CD14-positive monocyte (primary cell): ENCODE measurements around the gene RPP21. TPM values are rescaled to one million over a fixed set of nuclear protein-coding genes. Genes with fewer than 3 reads are reported as not detected.

ENCODE experiments used
- DNase-seq, 3 donors: peaks; one replicate each; pipeline ENCODE4 v3.0.0-alpha.2; 2011 to 2022
- H2AFZ ChIP-seq: 2 replicates; pipeline ENCODE4 v1.6.0; 2012; ENCODE audit warnings: mild to moderate bottlenecking, low read depth, low read length, inconsistent platforms; ENCODE audit not compliant: insufficient read depth, poor library complexity, severe bottlenecking
- H3K27ac ChIP-seq, 2 donors: 1 replicate in 1 of 2; 2 replicates in 1 of 2; pipeline ENCODE4 v1.5.1; 2012 to 2013; ENCODE audit warnings: low read length in 2 of 2, control low read depth in 1 of 2, inconsistent platforms in 1 of 2, low read depth in 1 of 2, mild to moderate bottlenecking in 1 of 2
- H3K27me3 ChIP-seq, 2 donors: one replicate each; pipeline versions ENCODE4 v1.6.0 to v1.6.1; 2011 to 2013; ENCODE audit warnings: low read length in 2 of 2; ENCODE audit not compliant: control insufficient read depth in 2 of 2, insufficient read depth in 2 of 2
- H3K36me3 ChIP-seq, 2 donors: replicated peaks in 1 of 2; 1 replicate in 1 of 2; 2 replicates in 1 of 2; pipeline versions ENCODE4 v1.5.1 to v1.6.1; 2012 to 2013; ENCODE audit warnings: low read length in 2 of 2, control low read depth in 1 of 2, inconsistent platforms in 1 of 2, mild to moderate bottlenecking in 1 of 2; ENCODE audit not compliant: insufficient read depth in 2 of 2, control insufficient read depth in 1 of 2
- H3K4me1 ChIP-seq, 2 donors: 1 replicate in 1 of 2; 2 replicates in 1 of 2; pipeline versions ENCODE4 v1.5.1 to v1.6.1; 2012 to 2013; ENCODE audit warnings: low read length in 2 of 2, control low read depth in 1 of 2, inconsistent platforms in 1 of 2, mild to moderate bottlenecking in 1 of 2, moderate library complexity in 1 of 2; ENCODE audit not compliant: insufficient read depth in 2 of 2, control insufficient read depth in 1 of 2
- H3K4me2 ChIP-seq: replicated peaks from 2 replicates; pipeline ENCODE3; 2012; ENCODE audit warnings: low read length, moderate library complexity, mild to moderate bottlenecking; ENCODE audit not compliant: poor library complexity, severe bottlenecking; ENCODE audit errors: extremely low read depth
- H3K4me3 ChIP-seq, 3 experiments: fragments of 200-600 bp in 1 of 3; sonication (generic) in 1 of 3; replicated peaks in 1 of 3; 1 replicate in 2 of 3; 2 replicates in 1 of 3; pipeline ENCODE4 v1.5.1; 2011 to 2013; ENCODE audit warnings: low read length in 3 of 3, mild to moderate bottlenecking in 3 of 3, control low read depth in 2 of 3, low read depth in 2 of 3, inconsistent platforms in 1 of 3, moderate library complexity in 1 of 3
- H3K79me2 ChIP-seq: 2 replicates; pipeline ENCODE4 v1.6.0; 2012; ENCODE audit warnings: mild to moderate bottlenecking, control low read depth, inconsistent platforms, low read length, moderate library complexity; ENCODE audit not compliant: insufficient read depth
- H3K9ac ChIP-seq: 2 replicates; pipeline ENCODE4 v1.6.0; 2017; ENCODE audit warnings: low read length, mild to moderate bottlenecking; ENCODE audit not compliant: insufficient read depth, poor library complexity, severe bottlenecking
- H3K9me3 ChIP-seq, 2 donors: replicated peaks in 1 of 2; 1 replicate in 1 of 2; 2 replicates in 1 of 2; pipeline versions ENCODE4 v1.5.1 to v1.6.1; 2012 to 2013; ENCODE audit warnings: low read length in 2 of 2, control low read depth in 1 of 2; ENCODE audit not compliant: control insufficient read depth in 1 of 2, insufficient read depth in 1 of 2
- H4K20me1 ChIP-seq: 2 replicates; pipeline ENCODE4 v1.6.0; 2012; ENCODE audit warnings: mild to moderate bottlenecking, low read length, control low read depth, moderate library complexity; ENCODE audit not compliant: insufficient read depth
- H3K27ac Mint-ChIP-seq, 7 donors: one replicate each; pipeline ENCODE4 v1.8.0; 2020; ENCODE audit warnings: mild to moderate bottlenecking in 7 of 7, mixed read lengths in 7 of 7, moderate library complexity in 6 of 7, inconsistent platforms in 2 of 7
- H3K27me3 Mint-ChIP-seq, 3 donors: one replicate each; pipeline ENCODE4 v1.8.0; 2021 to 2022; ENCODE audit warnings: low read depth in 3 of 3, mild to moderate bottlenecking in 3 of 3, mixed read lengths in 3 of 3, moderate library complexity in 3 of 3, inconsistent platforms in 1 of 3
- H3K36me3 Mint-ChIP-seq, 2 donors: one replicate each; pipeline ENCODE4 v1.8.0; 2020; ENCODE audit warnings: mixed read lengths in 2 of 2, inconsistent platforms in 1 of 2, mild to moderate bottlenecking in 1 of 2
- H3K4me1 Mint-ChIP-seq: one replicate; pipeline ENCODE4 v1.8.0; 2020; ENCODE audit warnings: mild to moderate bottlenecking, mixed read lengths
- H3K4me3 Mint-ChIP-seq, 2 donors: one replicate each; pipeline ENCODE4 v1.8.0; 2020; ENCODE audit warnings: mild to moderate bottlenecking in 2 of 2, mixed read lengths in 2 of 2, moderate library complexity in 1 of 2
- H3K9me3 Mint-ChIP-seq, 7 donors: one replicate each; pipeline ENCODE4 v1.8.0; 2020 to 2022; ENCODE audit warnings: mixed read lengths in 7 of 7, mild to moderate bottlenecking in 6 of 7, moderate library complexity in 6 of 7, inconsistent platforms in 2 of 7
- CTCF ChIP-seq: fragments of 200-600 bp; IDR thresholded peaks from one replicate; pipeline ENCODE4 v1.8.0; 2022; ENCODE audit warnings: antibody characterized with exemption, mild to moderate bottlenecking
- WGBS: methylation state at CpG from one replicate; pipeline ENCODE4 v1.1.5; 2013; ENCODE audit warnings: missing lambda C conversion rate; ENCODE audit not compliant: insufficient coverage; 5-methylcytosine and 5-hydroxymethylcytosine counted together
- intact Hi-C, 2 donors: fragments of 100-400 bp; cut with micrococcal nuclease; formaldehyde crosslinking; loops; one replicate each; pipeline versions ENCODE4 v1.15.0 to v1.15.1; 2023
- polyA plus RNA-seq, 3 donors: library from polyadenylated mRNA; depleted of rRNA in 1 of 3; unstranded in 2 of 3; stranded (reverse) in 1 of 3; fragments of 300-500 nt in 2 of 3; fragments of >200 nt in 1 of 3; fragmentation: Illumina TruSeq in 2 of 3; gene quantifications; 1 replicate in 2 of 3; 2 replicates in 1 of 3; pipeline ENCODE4 v1.2.3, GENCODE V29; 2012 to 2021

Gene RPP21
- polyA plus RNA-seq, 3 donors = 59.2 to 63.6 (median 59.5) TPM

GRCh38 chr6:30355281-30355680 is 10.3 kb downstream of the RPP21 start:
- no peak overlapping the region for H3K4me3 ChIP-seq
- H3K27me3 ChIP-seq = peaks cover 70 to 74% of the 10 kb centered on the region in 2 donors
- 91% methylated on average over 4 of the region's 4 CpGs for WGBS
- TF ChIP-seq CTCF = no peak
- no peak overlapping the region for H3K4me2 ChIP-seq
- H3K4me3 Mint-ChIP-seq = peak overlapping the region in 1 of 2 donors; percentile 51
- DNase-seq = no peak
- no peaks in the 10 kb centered on the region for H3K9me3 ChIP-seq
- no peaks in the 10 kb centered on the region for H3K79me2 ChIP-seq
- H3K9me3 Mint-ChIP-seq = peaks cover 0 to 11% (median 2%) of the 10 kb centered on the region in 7 donors
- H3K27ac ChIP-seq = no peak overlapping the region
- H4K20me1 ChIP-seq = no peaks in the 10 kb centered on the region
- no peak overlapping the region for H3K9ac ChIP-seq
- peaks cover 7 to 8% of the 10 kb centered on the region in 2 donors for H3K4me1 ChIP-seq
- intact Hi-C loops = loop anchor here (2.0 to 5.0 kb wide), 2 partner anchors 42 kb away; no protein-coding TSS in a partner anchor
- peaks cover 0 to 4% of the 10 kb centered on the region in 2 donors for H3K36me3 Mint-ChIP-seq
- H2AFZ ChIP-seq = no peak overlapping the region
- no peaks in the 10 kb centered on the region for H3K36me3 ChIP-seq
- H3K27me3 Mint-ChIP-seq = peaks cover 69 to 85% (median 70%) of the 10 kb centered on the region in 3 donors
- H3K27ac Mint-ChIP-seq = no peak overlapping the region
- H3K4me1 Mint-ChIP-seq = peaks cover 7% of the 10 kb centered on the region

DNA sequence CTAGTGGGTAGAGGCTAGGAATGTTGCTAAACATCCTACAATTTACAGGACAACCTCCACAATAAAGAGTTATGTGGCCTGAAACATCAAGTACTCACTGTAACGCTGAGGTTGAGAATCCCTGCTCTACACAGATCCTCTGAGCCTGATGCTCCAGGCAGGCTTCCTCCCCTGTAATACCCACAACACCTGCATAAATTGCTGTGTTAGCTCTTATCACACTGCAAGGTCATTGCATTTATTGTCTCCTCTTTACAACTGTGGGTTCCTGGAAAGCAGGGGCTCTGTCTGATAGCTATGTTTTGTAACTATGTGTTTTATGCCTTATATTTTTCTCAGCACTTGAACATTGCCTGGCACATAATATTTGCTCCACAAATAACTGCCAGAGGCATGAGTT is 11.6 kb downstream of the RPP21 start:
- Histone ChIP-seq H3K36me3 (no peaks in the 10 kb centered on the region), H4K20me1 (no peaks in the 10 kb centered on the region), H3K79me2 (no peaks in the 10 kb centered on the region), H3K27ac (no peak overlapping the region), H3K9me3 (no peaks in the 10 kb centered on the region), H3K27me3 (peaks cover 75 to 84% of the 10 kb centered on the region in 2 donors), H3K4me1 (peaks cover 7 to 8% of the 10 kb centered on the region in 2 donors), H3K9ac (no peak overlapping the region), H2AFZ (no peak overlapping the region), H3K4me2 (no peak overlapping the region), H3K4me3 (no peak overlapping the region)
- peaks cover 71 to 90% (median 74%) of the 10 kb centered on the region in 3 donors for H3K27me3 Mint-ChIP-seq
- peak overlapping the region in 1 of 2 donors; percentile 35 for H3K4me3 Mint-ChIP-seq
- TF ChIP-seq CTCF = no peak
- intact Hi-C loops = loop anchor here in 1 of 2 donors (5.0 kb wide), 1 partner anchor 41 kb away; no protein-coding TSS in a partner anchor
- peaks cover 7% of the 10 kb centered on the region for H3K4me1 Mint-ChIP-seq
- DNase-seq = no peak
- no peak overlapping the region for H3K27ac Mint-ChIP-seq
- 78% methylated on average over 1 of the region's 1 CpG for WGBS
- peaks cover 0 to 4% of the 10 kb centered on the region in 2 donors for H3K36me3 Mint-ChIP-seq
- peaks cover 0 to 11% (median 2%) of the 10 kb centered on the region in 7 donors for H3K9me3 Mint-ChIP-seq
